Measurements from ENCODE around the gene GMPPA.

- TF ChIP-seq, protein P1, sequence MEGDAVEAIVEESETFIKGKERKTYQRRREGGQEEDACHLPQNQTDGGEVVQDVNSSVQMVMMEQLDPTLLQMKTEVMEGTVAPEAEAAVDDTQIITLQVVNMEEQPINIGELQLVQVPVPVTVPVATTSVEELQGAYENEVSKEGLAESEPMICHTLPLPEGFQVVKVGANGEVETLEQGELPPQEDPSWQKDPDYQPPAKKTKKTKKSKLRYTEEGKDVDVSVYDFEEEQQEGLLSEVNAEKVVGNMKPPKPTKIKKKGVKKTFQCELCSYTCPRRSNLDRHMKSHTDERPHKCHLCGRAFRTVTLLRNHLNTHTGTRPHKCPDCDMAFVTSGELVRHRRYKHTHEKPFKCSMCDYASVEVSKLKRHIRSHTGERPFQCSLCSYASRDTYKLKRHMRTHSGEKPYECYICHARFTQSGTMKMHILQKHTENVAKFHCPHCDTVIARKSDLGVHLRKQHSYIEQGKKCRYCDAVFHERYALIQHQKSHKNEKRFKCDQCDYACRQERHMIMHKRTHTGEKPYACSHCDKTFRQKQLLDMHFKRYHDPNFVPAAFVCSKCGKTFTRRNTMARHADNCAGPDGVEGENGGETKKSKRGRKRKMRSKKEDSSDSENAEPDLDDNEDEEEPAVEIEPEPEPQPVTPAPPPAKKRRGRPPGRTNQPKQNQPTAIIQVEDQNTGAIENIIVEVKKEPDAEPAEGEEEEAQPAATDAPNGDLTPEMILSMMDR (conservative IDR thresholded peaks at IDR 0.05 in 1 of 2, IDR thresholded peaks at IDR 0.05 in 1 of 2; ENCODE audit: low read depth in 1 of 2, low read length in 2 of 2) = no peak
- TF ChIP-seq EZH2 (IDR thresholded peaks at IDR 0.05; ENCODE audit: low read length, missing control alignments) = no peak
Measured at GRCh38 chr2:219511547-219512325, 13.0 kb downstream of the GMPPA start.

Data from fibroblast of lung (primary cell).